Epithelial cell of esophagus (primary cell): ENCODE measurements around the gene CST3.

Experiments
- DNase-seq: peaks from one replicate; pipeline ENCODE4 v3.0.0; 2010; ENCODE audit warnings: low read depth
- H3K4me3 ChIP-seq: 2 replicates; pipeline ENCODE4 v1.5.1; 2011; ENCODE audit warnings: mild to moderate bottlenecking, low read length, control low read depth
- TF ChIP-seq, protein P1 (sequence below): IDR thresholded peaks from 2 replicates; pipeline ENCODE4 v1.5.1; 2011; ENCODE audit warnings: low read depth, mild to moderate bottlenecking, low read length, control low read depth, inconsistent platforms; ENCODE audit not compliant: insufficient read depth; ENCODE audit errors: missing control alignments

Gene CST3

DNA sequence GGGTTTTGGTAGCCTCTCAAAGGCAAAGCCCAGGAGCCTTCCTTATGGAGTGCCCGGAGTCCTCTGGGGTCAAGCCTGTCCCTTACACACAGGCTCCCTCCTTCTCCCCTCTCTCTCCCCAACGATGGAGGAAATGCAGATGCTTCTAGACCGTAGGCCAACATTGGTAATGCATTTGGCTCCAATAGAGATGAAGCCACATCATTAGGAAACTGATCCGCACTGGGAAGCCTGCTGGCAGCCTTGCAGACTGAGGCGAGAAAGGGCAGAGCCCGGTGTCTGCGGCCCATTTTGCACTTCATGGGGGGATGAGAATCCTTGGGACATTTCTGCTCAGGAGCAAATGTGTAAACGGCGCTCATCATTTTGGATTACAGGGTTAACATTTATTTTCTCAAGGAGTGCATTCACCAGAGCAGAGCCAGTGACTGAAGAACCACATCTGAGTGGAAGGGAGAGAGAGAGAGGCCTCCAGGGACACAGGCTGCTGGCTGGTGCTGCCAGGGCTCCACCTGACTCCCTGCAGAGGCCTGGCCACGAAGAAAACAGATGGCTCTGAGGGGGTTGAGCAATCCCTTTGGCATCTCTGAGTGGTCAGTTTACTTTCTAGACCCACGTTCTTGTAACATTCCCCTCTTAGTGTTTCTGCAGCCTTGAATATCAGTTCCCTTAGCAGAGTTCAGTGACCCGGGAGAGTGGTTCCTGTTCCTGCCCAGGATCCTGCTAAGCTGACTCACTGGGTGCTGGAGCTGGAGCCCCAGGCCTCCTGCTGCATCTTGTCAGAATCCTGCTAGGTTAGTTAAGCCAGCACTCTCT lies 4.4 kb upstream of the CST3 start:
- DNase-seq = peak; percentile 87

DNA sequence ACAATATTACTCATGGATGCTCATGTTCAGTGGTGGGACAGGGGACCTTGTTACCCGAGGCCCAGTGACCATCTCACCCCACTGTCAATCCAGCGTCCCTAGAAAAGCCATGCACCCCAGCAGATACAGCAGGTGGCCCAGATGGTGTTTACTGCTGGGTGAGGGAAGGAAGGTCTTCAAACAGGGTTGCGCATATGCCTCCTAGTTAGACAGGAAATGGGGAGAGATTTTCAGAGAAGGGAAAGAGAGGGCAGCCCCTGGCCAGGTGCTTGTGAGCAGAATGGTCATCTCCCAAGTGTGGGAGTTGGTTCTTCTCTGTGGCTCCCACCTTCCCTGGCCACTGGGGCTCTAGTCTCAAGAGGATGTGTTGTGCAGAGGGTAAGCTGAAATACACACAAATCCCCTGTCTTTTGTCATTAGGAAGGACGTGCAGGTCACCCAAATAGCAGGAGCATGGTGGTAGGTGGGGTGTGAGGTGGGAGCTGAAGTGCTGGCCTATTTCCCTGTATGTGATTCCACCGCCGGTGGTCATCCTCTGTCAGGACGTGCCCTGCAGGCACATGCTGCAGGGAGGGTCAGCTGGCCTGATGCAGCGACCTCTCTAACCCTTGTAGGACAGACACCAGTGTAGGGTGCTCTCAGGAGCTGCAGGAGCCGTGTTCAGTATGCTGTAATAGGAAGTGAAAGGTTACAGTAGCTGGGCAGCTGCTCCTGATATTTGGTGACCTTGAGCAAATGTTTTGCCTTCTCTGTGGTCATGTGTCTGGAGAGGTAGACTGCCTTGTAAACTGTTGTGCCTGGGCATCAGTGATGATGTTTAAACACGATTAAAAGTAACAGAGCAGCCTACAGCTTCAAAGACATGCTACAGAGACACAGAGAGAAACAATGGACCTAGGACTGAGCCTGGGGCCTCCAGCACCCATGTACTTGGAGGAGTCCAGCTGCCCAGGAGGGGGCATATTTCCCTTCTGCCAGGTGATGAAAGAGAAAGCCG lies 3.2 kb upstream of the CST3 start:
- no peak for DNase-seq
- TF ChIP-seq, protein P1, sequence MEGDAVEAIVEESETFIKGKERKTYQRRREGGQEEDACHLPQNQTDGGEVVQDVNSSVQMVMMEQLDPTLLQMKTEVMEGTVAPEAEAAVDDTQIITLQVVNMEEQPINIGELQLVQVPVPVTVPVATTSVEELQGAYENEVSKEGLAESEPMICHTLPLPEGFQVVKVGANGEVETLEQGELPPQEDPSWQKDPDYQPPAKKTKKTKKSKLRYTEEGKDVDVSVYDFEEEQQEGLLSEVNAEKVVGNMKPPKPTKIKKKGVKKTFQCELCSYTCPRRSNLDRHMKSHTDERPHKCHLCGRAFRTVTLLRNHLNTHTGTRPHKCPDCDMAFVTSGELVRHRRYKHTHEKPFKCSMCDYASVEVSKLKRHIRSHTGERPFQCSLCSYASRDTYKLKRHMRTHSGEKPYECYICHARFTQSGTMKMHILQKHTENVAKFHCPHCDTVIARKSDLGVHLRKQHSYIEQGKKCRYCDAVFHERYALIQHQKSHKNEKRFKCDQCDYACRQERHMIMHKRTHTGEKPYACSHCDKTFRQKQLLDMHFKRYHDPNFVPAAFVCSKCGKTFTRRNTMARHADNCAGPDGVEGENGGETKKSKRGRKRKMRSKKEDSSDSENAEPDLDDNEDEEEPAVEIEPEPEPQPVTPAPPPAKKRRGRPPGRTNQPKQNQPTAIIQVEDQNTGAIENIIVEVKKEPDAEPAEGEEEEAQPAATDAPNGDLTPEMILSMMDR = no peak
- no peak overlapping the region for H3K4me3 ChIP-seq

More for the DNA sequence above, 4.4 kb upstream of the CST3 start:
- no peak overlapping the region for H3K4me3 ChIP-seq
- TF ChIP-seq, protein P1 = no peak

DNA sequence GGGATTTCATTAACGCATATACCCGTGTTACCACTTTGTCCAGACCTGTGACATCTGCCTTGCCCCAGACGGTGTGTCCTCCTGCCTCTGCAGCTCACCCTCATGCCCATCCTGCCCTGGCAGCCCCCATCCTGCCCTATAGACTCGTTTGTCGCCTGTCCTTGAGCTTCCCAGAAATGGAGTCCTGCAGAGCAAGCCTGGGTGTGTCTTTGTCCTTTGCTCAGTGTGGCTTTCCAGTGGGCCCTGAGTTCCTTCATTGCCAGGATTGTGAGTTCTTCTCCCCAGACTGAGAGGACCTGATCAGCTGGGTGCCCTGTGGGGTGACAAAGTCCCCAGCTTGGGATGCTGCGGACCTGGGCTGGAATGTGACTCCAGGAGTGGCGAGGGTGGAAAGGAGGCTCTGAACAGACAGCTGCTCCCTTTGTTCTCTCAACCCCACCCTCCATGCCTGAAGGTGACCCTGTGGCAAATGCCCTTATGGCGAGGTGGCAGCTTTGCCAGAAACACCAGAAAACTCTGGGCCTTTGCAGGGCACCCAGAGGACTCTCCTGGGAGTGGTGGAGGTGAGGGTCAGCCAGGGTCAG lies 2.4 kb upstream of the CST3 start:
- DNase-seq = no peak
- TF ChIP-seq, protein P1 = no peak
- H3K4me3 ChIP-seq = no peak overlapping the region

DNA sequence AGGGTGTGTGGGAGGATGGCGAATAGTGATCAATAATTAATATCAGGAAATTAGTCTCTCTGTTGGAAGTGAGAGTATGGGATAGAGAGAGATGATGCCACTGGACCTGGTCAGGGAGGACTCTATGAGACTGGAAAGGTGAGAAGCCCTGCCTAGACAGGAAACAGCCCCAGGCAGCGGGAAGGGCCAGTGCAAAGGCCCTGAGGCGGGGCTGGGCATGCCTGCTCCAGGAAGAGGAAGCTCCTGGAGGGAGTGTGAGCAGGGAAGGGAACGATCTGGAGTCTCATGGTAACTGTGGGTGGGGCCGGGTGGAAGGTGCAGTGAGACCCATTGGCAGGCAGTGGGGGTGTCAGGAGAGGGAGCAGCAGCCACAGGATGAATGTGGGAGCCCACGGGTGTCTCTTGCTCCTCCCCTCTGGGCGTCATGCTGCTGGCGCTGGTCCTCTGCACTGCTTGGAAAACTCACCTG lies 1.8 kb upstream of the CST3 start:
- TF ChIP-seq, protein P1 = no peak
- peak; percentile 48 for DNase-seq

DNA sequence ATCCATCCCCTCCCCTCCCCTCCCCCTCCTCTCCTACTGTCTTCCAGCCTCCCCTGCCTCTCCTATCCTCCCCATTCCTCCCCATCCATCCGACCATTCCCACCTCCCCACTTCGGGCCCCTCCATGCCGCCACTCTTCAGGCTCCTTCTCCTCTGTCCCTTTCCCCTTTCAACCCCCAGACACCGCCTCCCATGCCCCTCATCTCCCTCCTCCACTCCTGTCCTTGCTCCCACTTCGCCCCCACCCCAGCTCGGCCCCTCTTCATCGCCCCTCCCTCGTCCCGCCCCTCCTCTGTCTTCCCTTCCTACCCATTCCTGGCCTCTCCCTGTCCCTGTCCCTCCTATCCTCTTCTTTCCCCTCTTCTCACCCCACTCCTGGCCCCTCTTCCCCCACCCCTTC lies 554 bp upstream of the CST3 start:
- no peak overlapping the region for H3K4me3 ChIP-seq
- no peak for DNase-seq

More for the DNA sequence above, 1.8 kb upstream of the CST3 start:
- H3K4me3 ChIP-seq = no peak overlapping the region

DNA sequence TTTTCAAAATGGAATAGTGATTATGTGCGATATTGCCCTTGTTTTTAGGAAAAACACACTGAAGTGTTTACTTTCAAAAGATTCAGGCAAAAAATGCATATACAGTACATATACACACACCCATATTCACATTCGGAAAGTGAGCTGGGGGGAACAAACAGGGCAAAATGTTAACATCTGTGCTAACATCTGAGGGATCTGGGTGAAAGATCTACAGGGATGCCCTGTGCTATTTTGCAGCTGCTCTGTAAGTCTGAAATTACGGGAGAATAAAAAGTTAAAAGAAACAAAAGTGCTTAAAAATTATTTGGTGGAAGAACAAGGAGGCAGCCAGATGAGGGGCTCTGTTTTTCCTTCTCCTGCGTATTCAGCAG lies 860 bp downstream of the CST3 start:
- H3K4me3 ChIP-seq = peak overlapping the region; percentile 77
- DNase-seq = no peak

More for the DNA sequence above, 554 bp upstream of the CST3 start:
- TF ChIP-seq, protein P1 = no peak

More for the DNA sequence above, 860 bp downstream of the CST3 start:
- TF ChIP-seq, protein P1 = no peak
